ENCODE results near the gene NELFE. TPM values are rescaled to one million over a fixed set of nuclear protein-coding genes. Genes with fewer than 3 reads are reported as not detected.
"Not testable (repeated sequence)": the region's sequence is repeated elsewhere in the genome, so short reads cannot be mapped to it uniquely, and the experiment has no call there.

NELFE gene, protein sequence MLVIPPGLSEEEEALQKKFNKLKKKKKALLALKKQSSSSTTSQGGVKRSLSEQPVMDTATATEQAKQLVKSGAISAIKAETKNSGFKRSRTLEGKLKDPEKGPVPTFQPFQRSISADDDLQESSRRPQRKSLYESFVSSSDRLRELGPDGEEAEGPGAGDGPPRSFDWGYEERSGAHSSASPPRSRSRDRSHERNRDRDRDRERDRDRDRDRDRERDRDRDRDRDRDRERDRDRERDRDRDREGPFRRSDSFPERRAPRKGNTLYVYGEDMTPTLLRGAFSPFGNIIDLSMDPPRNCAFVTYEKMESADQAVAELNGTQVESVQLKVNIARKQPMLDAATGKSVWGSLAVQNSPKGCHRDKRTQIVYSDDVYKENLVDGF
- total RNA-seq = 59.6 TPM

DNA sequence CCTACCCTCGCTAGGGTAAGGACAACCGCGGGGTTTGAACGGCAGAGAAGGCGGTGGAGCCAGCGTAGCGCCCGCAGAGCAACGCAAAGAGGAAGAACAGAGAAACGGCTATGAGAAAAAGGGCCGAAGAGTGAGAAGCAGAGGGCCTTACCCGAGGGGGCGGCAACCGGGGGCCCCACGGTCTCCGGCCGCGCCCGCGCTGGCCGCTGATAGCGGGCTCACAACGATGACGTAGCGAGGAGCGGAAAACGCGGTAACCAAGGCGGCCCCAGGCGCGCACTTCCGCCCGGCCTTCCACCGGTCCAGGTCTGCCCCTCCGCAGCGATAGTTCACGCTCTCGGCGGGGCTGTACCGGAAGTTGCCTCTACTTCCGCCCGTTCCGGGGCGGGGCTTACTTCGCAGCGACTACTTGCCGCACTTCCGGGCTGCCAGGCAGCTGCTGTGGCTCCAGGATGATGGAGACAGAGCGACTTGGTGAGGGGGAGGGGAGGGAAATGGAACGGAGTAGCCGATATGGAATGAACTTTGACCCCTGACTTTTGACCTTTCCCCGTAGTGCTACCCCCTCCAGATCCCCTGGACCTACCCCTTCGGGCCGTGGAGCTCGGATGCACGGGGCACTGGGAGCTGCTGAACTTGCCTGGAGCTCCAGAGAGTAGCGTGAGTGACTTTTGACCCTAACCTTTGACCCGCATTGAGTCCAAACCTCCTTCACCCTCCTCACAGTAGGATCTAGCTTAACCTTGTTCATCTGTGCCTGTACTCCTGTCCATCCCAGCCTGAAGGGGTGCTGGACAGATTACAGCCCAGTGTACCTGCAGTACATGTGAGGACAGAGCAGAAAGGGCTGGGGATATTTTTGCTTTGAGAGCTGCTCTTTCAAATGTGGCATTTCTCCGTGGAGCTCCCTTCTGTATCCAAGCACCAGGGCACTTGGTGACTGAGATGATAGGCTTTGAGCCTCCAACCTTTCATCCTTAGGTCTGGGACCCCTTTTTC, at the start of gene NELFE, which contains the start of gene SKIC2:
NELFE (minus strand) TSS at position 231 of the 999 bp plus-strand sequence. CDS start 525 bp downstream, outside the sequence.
SKIC2 (plus strand) TSS at position 435 of the 999 bp plus-strand sequence; CDS start at position 453, 18 bp downstream.
- peak; percentile 99 for DNase-seq (ENCODE audit: low spot score)

DNA sequence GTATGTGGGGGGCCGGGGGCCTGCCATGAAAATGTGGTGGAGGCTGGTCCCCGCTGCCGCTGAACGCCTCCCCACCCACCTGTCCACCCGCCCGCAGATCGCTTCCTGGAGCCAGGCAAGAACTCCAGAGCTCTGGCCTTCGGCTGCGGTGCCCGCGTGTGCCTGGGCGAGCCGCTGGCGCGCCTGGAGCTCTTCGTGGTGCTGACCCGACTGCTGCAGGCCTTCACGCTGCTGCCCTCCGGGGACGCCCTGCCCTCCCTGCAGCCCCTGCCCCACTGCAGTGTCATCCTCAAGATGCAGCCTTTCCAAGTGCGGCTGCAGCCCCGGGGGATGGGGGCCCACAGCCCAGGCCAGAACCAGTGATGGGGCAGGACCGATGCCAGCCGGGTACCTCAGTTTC, 49.3 kb upstream of the NELFE start:
- DNase-seq (ENCODE audit: low spot score) = not testable (repeated sequence)

DNA sequence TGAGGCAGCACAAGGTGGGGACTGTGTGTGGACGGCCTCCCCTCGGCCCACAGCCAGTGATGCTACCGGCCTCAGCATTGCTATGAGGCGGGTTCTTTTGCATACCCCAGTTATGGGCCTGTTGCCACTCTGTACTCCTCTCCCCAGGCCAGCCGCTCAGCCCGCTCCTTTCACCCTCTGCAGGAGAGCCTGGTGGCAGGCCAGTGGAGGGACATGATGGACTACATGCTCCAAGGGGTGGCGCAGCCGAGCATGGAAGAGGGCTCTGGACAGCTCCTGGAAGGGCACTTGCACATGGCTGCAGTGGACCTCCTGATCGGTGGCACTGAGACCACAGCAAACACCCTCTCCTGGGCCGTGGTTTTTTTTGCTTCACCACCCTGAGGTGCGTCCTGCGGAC, 48.3 kb upstream of the NELFE start:
- DNase-seq (ENCODE audit: low spot score) = not testable (repeated sequence)

DNA sequence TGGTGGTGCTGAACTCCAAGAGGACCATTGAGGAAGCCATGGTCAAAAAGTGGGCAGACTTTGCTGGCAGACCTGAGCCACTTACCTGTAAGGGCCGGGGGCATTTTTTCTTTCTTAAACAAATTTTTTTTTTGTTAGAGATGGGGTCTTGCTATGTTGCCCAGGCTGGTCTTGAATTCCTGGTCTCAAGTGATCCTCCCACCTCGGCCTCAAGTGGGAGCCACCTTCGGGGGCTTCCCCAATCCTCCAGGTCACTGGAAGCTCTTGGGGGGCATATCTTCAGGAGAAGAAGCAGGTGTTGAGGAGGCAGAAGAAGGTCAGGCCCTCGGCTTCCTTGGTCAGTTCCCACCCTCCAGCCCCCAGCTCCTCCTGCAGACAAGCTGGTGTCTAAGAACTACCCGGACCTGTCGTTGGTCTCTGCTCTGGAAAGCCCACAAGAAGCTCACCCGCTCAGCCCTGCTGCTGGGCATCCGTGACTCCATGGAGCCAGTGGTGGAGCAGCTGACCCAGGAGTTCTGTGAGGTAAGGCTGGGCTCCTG, 47.3 kb upstream of the NELFE start:
- DNase-seq (ENCODE audit: low spot score) = not testable (repeated sequence)

DNA sequence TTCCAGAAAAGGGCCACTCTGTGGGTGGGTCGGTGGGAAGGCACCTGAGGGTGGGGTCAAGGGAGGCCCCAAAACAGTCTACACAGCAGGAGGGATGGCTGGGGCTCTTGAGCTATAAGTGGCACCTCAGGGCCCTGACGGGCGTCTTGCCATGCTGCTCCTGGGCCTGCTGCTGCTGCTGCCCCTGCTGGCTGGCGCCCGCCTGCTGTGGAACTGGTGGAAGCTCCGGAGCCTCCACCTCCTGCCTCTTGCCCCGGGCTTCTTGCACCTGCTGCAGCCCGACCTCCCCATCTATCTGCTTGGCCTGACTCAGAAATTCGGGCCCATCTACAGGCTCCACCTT, 46.7 kb upstream of the NELFE start:
- not testable (repeated sequence) for DNase-seq (ENCODE audit: low spot score)

DNA sequence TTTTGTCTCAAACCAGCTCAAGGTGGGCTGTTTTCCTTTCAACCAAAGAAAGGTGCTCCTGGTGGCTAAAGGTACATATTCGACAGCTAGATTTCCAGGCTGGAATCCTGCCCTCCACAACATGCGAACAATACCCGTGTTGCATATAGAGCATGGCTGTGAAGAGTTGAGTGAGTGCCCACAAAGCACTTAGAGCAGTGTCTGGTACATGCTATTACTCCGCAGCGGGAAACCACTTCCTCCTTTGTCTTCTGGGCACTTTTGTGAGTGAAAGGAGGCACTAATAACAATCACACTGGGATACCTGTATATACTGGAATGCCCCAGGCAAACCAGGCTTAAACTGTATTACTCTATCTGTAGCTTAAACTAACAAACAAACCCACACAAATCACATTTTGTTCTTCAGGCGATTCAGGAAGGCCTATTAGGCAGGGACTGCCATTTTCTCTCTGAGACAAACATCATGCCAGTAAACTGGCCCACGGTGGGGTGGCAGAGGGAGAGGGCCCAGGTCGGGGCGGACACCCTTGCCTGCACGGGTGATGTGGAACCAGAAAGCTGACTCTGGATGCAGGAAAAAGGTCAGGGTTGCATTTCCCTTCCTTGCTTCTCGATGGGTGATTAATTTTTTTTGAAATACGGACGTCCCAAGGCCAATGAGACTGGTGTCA, 46.2 kb upstream of the NELFE start:
- not testable (repeated sequence) for DNase-seq (ENCODE audit: low spot score)

DNA sequence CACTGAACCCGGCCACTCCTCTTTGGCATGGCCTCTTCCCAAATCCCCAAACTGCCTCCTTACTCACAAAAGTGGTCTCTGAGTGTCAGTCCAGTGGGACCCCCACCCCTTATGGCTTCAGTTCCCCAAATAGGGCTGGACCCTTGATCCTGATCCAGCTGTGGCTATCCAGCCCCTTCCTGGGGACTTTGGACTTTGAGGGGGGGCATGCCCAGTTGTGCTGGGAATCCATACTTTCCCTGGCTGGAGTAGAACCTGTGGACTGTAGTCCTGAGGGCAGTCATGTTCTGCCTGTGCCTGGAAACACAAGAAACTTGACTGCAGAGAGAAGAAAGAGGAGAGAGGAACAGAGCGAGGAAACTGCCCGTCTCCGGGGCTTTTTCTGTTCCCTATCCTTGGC, 45.6 kb upstream of the NELFE start:
- DNase-seq (ENCODE audit: low spot score) = not testable (repeated sequence)

DNA sequence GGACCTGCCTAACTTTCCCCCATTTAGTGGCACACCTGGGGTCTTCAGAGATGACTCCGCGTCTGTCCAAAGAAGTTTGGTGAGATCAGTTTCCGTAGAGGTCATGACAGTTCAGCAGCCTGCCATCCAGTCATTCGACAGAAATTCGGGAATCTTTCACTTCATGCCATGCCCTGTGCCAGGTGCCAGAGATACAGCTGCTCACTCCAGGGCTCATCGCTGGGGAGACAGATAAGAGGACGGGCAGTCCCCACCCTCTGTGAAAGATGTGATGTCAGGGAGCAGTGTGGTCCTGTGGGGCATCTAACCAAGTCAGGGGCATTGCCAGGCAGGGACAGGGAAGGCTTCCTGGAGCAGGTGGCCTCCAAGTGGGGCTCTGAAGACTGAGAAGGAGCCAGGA, 44.5 kb upstream of the NELFE start:
- not testable (repeated sequence) for DNase-seq (ENCODE audit: low spot score)

DNA sequence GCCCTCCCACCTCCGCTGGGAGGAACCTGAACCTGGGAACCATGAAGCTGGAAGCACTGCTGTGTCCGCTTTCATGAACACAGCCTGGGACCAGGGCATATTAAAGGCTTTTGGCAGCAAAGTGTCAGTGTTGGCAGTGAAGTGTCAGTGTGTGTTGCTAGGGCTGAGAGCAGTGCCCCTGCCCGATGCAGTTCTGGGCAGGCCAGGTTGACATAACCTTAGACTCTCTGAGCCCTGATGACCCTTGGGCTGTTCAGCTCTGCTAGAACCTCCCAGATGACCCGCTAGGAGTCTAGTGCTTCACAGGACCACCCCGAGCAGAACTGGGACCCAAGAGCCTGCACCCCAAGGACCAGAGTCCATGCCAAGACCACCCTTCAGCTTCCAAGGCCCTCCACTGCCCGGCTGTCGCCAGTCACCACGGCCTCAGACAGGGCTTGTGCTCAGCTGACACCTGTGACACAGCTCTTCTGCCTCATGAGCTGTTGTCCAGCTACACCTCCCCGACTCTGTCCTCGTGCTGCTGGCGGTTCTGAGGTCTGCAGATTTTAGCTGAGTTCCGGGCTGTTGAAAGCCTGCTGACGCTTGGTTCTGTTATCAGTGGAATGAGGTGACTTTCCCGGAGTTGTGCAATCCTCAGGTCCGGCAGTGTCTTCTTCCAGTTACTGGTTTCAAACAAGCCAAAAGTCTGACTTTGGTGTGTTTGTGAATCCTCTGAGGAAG, 43.9 kb upstream of the NELFE start:
- not testable (repeated sequence) for DNase-seq (ENCODE audit: low spot score)

DNA sequence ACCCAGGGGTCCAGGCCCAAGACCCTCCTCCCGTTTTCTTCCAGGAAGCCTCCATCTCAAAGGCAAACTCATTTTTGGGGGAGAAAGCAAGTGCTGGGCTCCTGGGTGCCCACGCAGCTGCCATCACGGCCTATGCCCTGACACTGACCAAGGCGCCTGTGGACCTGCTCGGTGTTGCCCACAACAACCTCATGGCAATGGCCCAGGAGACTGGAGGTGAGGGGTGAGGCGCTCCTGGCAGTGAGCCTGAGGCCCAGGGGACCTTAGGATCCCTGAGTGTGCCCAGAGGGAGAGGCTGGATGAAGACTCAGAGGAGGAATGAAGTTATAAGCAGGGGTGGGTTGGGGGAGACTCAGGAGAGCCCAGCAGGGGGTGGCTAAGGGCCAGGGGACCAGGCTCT, 37.6 kb upstream of the NELFE start:
- DNase-seq (ENCODE audit: low spot score) = not testable (repeated sequence)

DNA sequence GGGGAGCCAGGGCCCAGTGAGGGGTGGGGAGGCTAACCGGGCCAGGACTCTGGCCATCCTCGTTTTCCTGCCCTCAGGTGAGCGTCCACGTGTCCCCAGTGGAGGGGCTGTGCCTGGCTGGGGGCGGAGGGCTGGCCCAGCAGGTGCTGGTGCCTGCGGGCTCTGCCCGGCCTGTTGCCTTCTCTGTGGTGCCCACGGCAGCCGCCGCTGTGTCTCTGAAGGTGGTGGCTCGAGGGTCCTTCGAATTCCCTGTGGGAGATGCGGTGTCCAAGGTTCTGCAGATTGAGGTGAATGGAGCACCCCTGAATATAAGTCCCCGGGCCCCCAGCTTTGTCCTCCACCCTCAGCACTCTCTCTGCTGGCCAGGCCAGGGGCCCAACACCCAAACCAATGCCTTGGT, 35.6 kb upstream of the NELFE start:
- DNase-seq (ENCODE audit: low spot score) = not testable (repeated sequence)

DNA sequence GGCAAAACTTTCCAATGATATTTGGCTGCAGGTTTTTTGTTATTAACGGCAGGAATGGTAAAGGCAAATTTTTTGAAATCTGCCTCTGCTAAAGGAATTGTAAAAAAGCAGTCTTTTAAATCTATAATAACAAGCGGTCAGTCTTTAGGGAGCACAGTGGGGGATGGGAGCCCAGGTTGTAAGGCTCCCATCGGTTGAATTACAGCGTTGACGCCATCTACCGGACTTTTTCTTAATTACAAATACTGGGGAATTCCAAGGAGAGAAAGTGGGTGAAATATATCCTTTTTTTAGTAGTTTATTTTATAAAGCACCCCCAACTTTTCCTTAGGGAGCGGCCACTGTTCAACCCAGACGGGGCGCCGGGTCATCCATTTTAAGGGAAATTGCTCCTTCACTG, 30.6 kb upstream of the NELFE start:
- DNase-seq (ENCODE audit: low spot score) = not testable (repeated sequence)

DNA sequence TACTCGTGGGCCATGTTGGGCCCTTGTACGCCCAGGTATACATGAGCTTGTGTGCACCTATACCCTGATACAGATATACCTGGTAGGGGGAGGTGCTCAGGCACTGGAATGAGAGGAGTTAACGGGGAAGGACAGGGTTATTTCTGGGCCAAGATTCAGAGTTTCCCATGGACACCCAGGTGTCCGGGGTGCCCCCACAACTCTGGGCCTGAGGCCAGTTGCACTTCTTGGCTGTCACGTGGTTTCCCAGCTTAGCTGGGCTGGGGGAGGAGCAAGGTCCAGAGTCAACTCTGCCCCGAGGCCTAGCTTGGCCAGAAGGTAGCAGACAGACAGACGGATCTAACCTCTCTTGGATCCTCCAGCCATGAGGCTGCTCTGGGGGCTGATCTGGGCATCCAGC, 23.0 kb upstream of the NELFE start, which contains the start of gene C4A:
C4A (plus strand) TSS at position 314 of the 400 bp plus-strand sequence; CDS start at position 365, 51 bp downstream.
- not testable (repeated sequence) for DNase-seq (ENCODE audit: low spot score)

DNA sequence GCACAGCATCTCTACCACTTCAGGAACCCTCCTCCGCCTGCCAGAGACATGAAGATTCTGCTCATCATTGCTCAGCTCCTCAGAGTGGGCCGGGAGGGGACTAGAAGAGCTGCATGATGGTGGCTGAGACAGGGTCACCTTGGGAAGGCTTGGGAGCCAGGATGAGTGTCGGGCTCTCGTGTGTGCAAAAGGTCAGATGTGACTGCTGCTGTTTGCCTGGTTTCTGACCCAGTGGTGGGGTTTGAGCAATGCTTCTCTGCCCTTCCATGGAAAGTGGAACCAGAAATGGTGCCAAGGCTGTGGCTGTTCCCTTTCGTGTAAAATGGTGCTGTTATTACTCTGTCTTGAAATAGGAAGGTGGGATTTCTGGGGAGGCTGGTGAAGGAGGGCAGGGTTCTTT, 22.2 kb upstream of the NELFE start:
- DNase-seq (ENCODE audit: low spot score) = not testable (repeated sequence)

DNA sequence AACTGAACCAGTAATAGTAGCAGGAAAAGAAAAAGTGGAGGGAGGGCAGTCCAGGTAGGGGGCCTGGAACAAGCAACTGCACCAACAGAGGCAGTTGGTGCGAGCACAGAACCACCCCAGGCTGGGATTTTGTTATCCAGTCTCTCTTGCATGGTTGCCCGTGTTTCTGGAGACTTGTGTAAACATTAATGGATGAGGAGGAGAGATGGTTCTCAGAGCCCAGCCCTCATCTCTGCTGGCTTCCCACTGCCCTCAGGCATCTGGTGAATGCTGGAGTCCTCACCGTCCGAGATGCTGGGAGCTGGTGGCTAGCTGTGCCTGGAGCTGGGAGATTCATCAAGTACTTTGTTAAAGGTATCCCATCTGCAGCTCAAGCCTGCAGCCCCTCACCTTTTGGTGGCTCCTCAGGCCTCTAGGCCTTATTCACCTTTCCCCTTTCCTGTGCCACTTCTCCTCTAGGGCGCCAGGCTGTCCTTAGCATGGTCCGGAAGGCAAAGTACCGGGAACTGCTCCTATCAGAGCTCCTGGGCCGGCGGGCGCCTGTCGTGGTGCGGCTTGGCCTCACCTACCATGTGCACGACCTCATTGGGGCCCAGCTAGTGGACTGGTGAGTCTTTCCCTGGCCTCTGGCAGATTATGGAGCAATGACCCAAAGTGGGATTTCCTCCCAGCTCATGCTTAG, 21.6 kb upstream of the NELFE start:
- peak; percentile 38 for DNase-seq (ENCODE audit: low spot score)

DNA sequence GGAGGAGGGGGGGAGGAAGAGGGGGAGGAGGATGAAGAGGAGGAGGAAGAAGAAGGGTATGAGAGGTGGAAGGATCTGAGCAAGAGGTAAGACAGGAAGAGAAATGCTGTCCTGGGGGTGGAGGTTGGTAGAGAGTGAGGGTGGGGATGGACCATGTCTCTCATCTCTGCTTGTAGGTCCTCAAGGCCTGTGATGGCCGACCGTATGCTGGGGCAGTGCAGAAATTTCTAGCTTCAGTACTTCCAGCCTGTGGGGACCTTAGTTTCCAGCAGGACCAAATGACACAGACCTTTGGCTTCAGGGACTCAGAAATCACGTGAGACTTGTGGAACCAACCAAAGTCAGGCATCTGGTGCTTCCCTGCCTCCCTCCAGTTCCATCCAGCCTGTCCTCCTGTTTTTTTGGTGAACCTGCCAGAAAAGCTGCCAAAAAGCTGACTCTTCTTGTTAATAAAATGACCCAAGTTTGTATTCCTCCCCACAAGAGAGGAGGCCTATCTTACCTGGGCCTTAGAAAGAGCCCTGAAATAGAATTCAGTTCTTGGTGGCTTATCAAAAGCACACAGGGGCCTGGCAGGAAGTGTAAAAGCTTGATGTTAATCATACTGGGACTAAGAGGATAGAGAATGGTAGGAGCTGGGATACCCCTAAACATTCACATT, 20.6 kb upstream of the NELFE start:
- peak; percentile 22 for DNase-seq (ENCODE audit: low spot score)

DNA sequence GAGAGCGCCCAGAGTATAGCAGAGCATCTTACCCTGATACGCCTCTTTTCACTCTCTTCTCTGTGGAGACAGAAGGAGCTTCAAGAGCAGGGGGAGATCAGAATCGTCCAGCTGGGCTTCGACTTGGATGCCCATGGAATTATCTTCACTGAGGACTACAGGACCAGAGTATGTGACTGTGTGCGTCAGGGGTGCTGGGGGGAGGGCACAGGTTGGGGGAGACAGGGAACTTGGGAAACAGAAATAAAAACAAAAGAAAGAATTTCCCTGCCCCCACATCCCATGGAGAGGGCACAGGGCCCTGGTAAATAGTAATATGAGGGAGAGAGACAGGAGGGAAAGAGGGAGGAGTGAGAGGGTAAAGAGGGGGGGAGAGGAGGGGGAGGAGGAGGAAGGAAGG, 20.1 kb upstream of the NELFE start:
- peak; percentile 15 for DNase-seq (ENCODE audit: low spot score)

DNA sequence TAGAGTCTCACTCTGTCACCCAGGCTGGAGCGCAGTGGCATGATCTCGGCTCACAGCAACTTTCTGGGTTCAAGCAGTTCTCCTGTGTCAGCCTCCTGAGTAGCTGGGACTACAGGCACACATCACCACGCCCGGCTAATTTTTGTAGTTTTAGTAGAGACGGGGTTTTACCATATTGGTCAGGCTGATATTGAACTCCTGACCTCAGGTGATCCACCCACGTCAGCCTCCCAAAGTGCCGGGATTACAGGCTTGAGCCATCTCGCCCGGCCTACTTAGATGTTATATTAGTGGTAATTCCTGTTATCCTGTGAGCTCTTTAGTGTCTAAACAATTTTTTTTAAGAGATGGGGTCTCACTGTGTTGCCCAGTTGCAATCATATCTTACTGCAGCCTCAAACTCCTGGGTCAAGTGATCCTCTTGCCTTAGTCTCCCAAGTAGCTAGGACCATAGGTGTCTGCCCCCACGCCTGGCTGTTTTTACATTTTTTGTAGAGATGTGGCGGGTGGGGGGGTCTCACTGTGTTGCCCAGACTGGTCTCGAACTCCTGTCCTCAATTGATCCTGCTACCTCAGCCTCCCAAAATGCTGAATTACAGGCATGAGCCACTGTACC, 19.2 kb upstream of the NELFE start:
- DNase-seq (ENCODE audit: low spot score) = no peak

DNA sequence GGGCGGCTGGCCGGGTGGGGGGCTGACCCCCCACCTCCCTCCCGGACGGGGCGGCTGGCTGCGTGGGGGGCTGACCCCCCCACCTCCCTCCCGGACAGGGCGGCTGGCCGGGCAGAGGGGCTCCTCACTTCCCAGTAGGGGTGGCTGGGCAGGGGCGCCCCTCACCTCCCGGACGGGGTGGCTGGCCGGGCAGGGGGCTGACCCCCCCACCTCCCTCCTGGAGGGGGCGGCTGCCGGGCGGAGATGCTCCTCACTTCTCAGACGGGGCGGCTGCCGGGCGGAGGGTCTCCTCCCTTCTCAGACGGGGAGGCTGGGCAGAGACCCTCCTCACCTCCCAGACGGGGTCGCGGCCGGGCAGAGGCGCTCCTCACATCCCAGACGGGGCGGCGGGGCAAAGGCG, 17.3 kb upstream of the NELFE start:
- not testable (repeated sequence) for DNase-seq (ENCODE audit: low spot score)
